ENCODE measurements around the gene FAF1.

GRCh38 chr1:50955116-50955515 is 5.0 kb downstream of the FAF1 start:
- TF ChIP-seq CTCF (IDR thresholded peaks at IDR 0.05) (no peak), POLR2A (IDR thresholded peaks at IDR 0.05) (no peak)

Measured in esophagus squamous epithelium (tissue), 4 donors.